GM12878 (cell line): ENCODE results near the gene PLPP1. TPM values are rescaled to one million over a fixed set of nuclear protein-coding genes. Genes with fewer than 3 reads are reported as not detected.

ENCODE experiments used
- ATAC-seq: fragments of 200-7000 bp; cut with Tn5 transposase; 3 replicates; pipeline ENCODE4 v1.9.1; 2020; ENCODE audit warnings: mild to moderate bottlenecking, moderate library complexity
- BruUV-seq: library from RNA; stranded (reverse); fragments of 400-500 nt; replicated peaks from 2 replicates; lab custom pipeline; 2021; lab: Mats Ljungman, UMichigan
- CTCF ChIA-PET: fragments of 300-600 bp; sonication (Branson Sonifier 250); formaldehyde crosslinking; extraction: SDS; loops from one replicate; lab custom pipeline; 2021; ENCODE audit warnings: inconsistent platforms; lab: Yijun Ruan, JAX
- POLR2A ChIA-PET: fragments of 350-600 bp; formaldehyde crosslinking; extraction: SDS; loops from one replicate; lab custom pipeline; 2021; ENCODE audit warnings: inconsistent platforms; lab: Charles Lee
- RAD21 ChIA-PET: fragments of 300-600 bp; sonication (Branson Sonifier 250); formaldehyde crosslinking; loops from one replicate; lab custom pipeline; 2023; ENCODE audit warnings: antibody characterized with exemption; ENCODE audit not compliant: unreplicated experiment; lab: Charles Lee
- SMC1A ChIA-PET: fragments of 300-600 bp; sonication (Branson Sonifier 250); formaldehyde crosslinking; loops from one replicate; lab custom pipeline; 2023; ENCODE audit not compliant: unreplicated experiment, uncharacterized antibody; lab: Charles Lee
- DNase-seq: peaks from one replicate; pipeline ENCODE4 v3.0.0-alpha.2; 2011; ENCODE audit warnings: low read depth, low spot score
- FAIRE-seq: peaks from 3 replicates; lab custom pipeline; 2011; peaks lifted over from hg19 to GRCh38; lab: Jason Lieb, UNC
- H2AFZ ChIP-seq: 2 replicates; pipeline ENCODE4 v1.6.0; 2011; ENCODE audit warnings: low read depth, low read length, control low read depth; ENCODE audit not compliant: control insufficient read depth
- H3K27ac ChIP-seq: 2 replicates; pipeline ENCODE4 v1.5.1; 2011; ENCODE audit warnings: control low read depth; ENCODE audit not compliant: control insufficient read depth, insufficient read depth
- H3K27me3 ChIP-seq, 2 experiments: replicated peaks in 1 of 2; 2 replicates each; pipeline versions ENCODE4 v1.6.0 to v1.6.1; 2011; ENCODE audit warnings: low read length in 1 of 2; ENCODE audit not compliant: control insufficient read depth in 2 of 2, insufficient read depth in 2 of 2
- H3K36me3 ChIP-seq, 2 experiments: 2 replicates each; pipeline ENCODE4 v1.5.1; 2011; ENCODE audit warnings: low read length in 1 of 2; ENCODE audit not compliant: control insufficient read depth in 2 of 2, insufficient read depth in 2 of 2
- H3K4me1 ChIP-seq: 2 replicates; pipeline ENCODE4 v1.6.1; 2011; ENCODE audit warnings: mild to moderate bottlenecking, low read length, moderate library complexity, mixed read lengths; ENCODE audit not compliant: control insufficient read depth, insufficient read depth
- H3K4me2 ChIP-seq: 2 replicates; pipeline ENCODE4 v1.6.0; 2011; ENCODE audit warnings: control low read depth; ENCODE audit not compliant: control insufficient read depth, insufficient read depth
- H3K4me3 ChIP-seq: fragments of 200-600 bp; sonication (generic); 2 replicates; pipeline ENCODE4 v1.5.1; 2016
- H3K79me2 ChIP-seq: 2 replicates; pipeline ENCODE4 v1.6.0; 2011; ENCODE audit warnings: low read length; ENCODE audit not compliant: control insufficient read depth, insufficient read depth
- H3K9ac ChIP-seq: 2 replicates; pipeline ENCODE4 v1.8.0; 2011; ENCODE audit warnings: low read length, control low read depth, mixed read lengths; ENCODE audit not compliant: control insufficient read depth, insufficient read depth
- H3K9me3 ChIP-seq: replicated peaks from 3 replicates; pipeline ENCODE4 v1.5.1; 2011; ENCODE audit warnings: mild to moderate bottlenecking, low read length; ENCODE audit not compliant: control insufficient read depth, insufficient read depth
- H4K20me1 ChIP-seq: 2 replicates; pipeline ENCODE4 v1.6.0; 2011; ENCODE audit not compliant: control insufficient read depth, insufficient read depth
- BHLHE40 ChIP-seq, 2 experiments: fragments of 450-650 bp in 1 of 2; IDR thresholded peaks; 2 replicates each; pipeline ENCODE4 v1.6.1; 2011 to 2017; ENCODE audit warnings: low read depth in 2 of 2, borderline replicate concordance in 1 of 2, improper control_type of control experiment in 1 of 2, low read length in 1 of 2, mild to moderate bottlenecking in 1 of 2
- NR2C1 ChIP-seq: fragments of 450-650 bp; IDR thresholded peaks from 2 replicates; pipeline ENCODE4 v1.6.1; 2017; ENCODE audit warnings: antibody characterized with exemption, mild to moderate bottlenecking, moderate library complexity
- PML ChIP-seq: IDR thresholded peaks from 2 replicates; pipeline ENCODE4 v1.6.1; 2012; ENCODE audit warnings: low read length, inconsistent platforms
- RCOR1 ChIP-seq: conservative IDR thresholded peaks from 2 replicates; pipeline ENCODE4 v1.6.1; 2012; ENCODE audit warnings: low read depth, low read length, improper control_type of control experiment
- SMC3 ChIP-seq: IDR thresholded peaks from 2 replicates; pipeline ENCODE4 v1.6.1; 2011; ENCODE audit warnings: low read length, improper control_type of control experiment, borderline replicate concordance
- TARDBP ChIP-seq: IDR thresholded peaks from 2 replicates; pipeline ENCODE4 v1.6.1; 2016; ENCODE audit warnings: borderline replicate concordance
- YY1 ChIP-seq: IDR thresholded peaks from 2 replicates; pipeline ENCODE4 v1.6.1; 2011; ENCODE audit warnings: low read depth, mild to moderate bottlenecking, low read length
- ZNF217 ChIP-seq: fragments of 450-650 bp; IDR thresholded peaks from 2 replicates; pipeline ENCODE4 v1.6.1; 2017; ENCODE audit warnings: antibody characterized with exemption, mild to moderate bottlenecking
- WGBS: methylation state at CpG from one replicate; pipeline ENCODE4 v1.1.6; 2016; ENCODE audit warnings: low lambda C conversion rate; ENCODE audit not compliant: insufficient replicate concordance, insufficient coverage; ENCODE audit errors: missing lambda C conversion rate; 5-methylcytosine and 5-hydroxymethylcytosine counted together
- in situ Hi-C: fragments of 300-500 bp; cut with MboI; formaldehyde crosslinking; loops from 9 replicates; pipeline ENCODE4 v1.14.3; 2018; ENCODE audit warnings: mixed read lengths
- intact Hi-C: fragments of 100-400 bp; cut with micrococcal nuclease; formaldehyde crosslinking; loops from one replicate; pipeline ENCODE4 v1.14.2; 2022; ENCODE audit not compliant: unreplicated experiment
- polyA plus RNA-seq, 11 experiments: library from polyadenylated mRNA; depleted of rRNA in 4 of 11; unstranded in 6 of 11; stranded (reverse) in 5 of 11; fragments of >200 nt; fragmentation: Nextera tagmentation in 4 of 11; fragmentation: Illumina TruSeq in 1 of 11; extraction: Ambion mirVana in 4 of 11; extraction: Trizol in 1 of 11; gene quantifications; 1 replicate in 1 of 11; 2 replicates in 10 of 11; pipeline versions ENCODE4 v1.2.1 to v1.2.3, GENCODE V29; 2011 to 2016; ENCODE audit warnings: inconsistent platforms in 2 of 11, missing spikeins in 2 of 11, low read depth in 1 of 11
- total RNA-seq, 4 experiments: library from RNA; depleted of rRNA in 3 of 4; stranded (reverse); fragments of >200 nt in 3 of 4; fragmentation: Illumina TruSeq in 1 of 4; extraction: Trizol in 1 of 4; gene quantifications; 2 replicates each; pipeline versions ENCODE4 v1.2.1 to v1.2.3, GENCODE V29; 2013 to 2021
- TF ChIP-seq, protein P1 (sequence below): IDR thresholded peaks from 2 replicates; pipeline ENCODE4 v1.6.1; 2011; ENCODE audit warnings: mild to moderate bottlenecking, low read depth, low read length, moderate library complexity; ENCODE audit not compliant: insufficient replicate concordance

The PLPP1 gene
- total and polyA plus RNA-seq, 10 of the 15 experiments (the other 5 are each of a cell fraction or from before 2014, with no cell fraction given): 3.0 to 11.3 (median 8.1) TPM

DNA sequence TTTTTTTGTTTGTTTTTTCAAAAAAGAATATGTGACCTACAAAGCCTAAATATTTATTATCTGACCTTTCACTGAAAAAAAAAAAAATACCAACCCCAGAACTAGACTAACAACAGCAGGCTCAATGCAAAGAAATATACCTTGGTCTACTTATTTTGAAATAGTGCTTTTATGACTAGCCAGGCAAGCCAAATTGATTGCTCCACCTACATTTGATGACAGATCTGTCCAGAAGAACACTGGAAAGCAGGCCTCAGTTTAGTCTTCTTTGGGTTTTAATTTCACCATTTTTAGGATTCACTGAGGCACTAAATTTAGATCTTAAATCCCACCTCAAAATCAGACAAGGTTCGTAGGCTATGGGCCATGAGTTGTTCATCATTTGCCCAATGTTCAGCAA lies 97.3 kb downstream of the PLPP1 start:
- H4K20me1 ChIP-seq: no peaks in the 10 kb centered on the region
- in situ Hi-C loops: no loop called here
- H3K9me3 ChIP-seq: no peaks in the 10 kb centered on the region; the same call in 1 of the 3 replicates
- no peaks in the 10 kb centered on the region for H3K4me1 ChIP-seq
- ChIA-PET SMC1A (no interaction called here), POLR2A (no interaction called here), RAD21 (no interaction called here), CTCF (interaction anchor here (0.5 kb wide), 1 partner anchor 164 kb away, joined by 3 read pairs; no protein-coding TSS in a partner anchor)
- ATAC-seq (no peak), FAIRE-seq (no peak), DNase-seq (no peak)
- H3K4me2 ChIP-seq: no peak overlapping the region
- no peak overlapping the region for H3K9ac ChIP-seq
- no peak overlapping the region for H3K4me3 ChIP-seq
- BruUV-seq: no TSS peak
- TF ChIP-seq BHLHE40 (IDR thresholded peaks at IDR 0.05; ENCODE audit: borderline replicate concordance in 1 of 2, low read depth in 2 of 2, low read length in 1 of 2) (no peak), ZNF217 (no peak)
- no peak overlapping the region for H3K27ac ChIP-seq
- H3K79me2 ChIP-seq: no peaks in the 10 kb centered on the region
- no peak overlapping the region for H2AFZ ChIP-seq
- H3K36me3 ChIP-seq: peaks cover 0 to 4% of the 10 kb centered on the region in 2 experiments; a peak in 1 of 4 replicates
- WGBS: 100% methylated on average over 1 of the region's 1 CpG
- intact Hi-C loops: no loop called here
- H3K27me3 ChIP-seq: no peaks in the 10 kb centered on the region

DNA sequence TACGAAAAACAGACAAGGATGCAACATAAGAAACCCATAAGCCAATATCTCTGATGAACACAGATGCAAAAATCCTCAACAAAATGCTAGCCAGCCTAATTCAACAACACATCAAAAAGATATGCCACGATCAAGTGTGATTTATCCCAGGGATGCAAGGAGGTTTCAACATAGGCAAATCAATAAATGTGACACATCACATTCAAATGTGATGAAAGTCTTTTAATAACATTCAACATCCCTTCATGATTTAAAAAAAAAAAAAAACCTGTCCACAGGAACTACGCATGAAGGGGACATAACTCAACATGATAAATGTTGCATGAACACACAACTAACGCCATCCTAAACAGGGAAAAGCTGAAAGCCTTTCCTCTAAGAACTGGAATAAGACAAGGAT lies 102.2 kb downstream of the PLPP1 start:
- Histone ChIP-seq H3K36me3 (peaks cover 6 to 17% of the 10 kb centered on the region in 2 experiments), H3K4me1 (no peaks in the 10 kb centered on the region), H2AFZ (no peak overlapping the region), H3K9ac (no peak overlapping the region), H3K79me2 (no peaks in the 10 kb centered on the region), H4K20me1 (no peaks in the 10 kb centered on the region), H3K9me3 (no peaks in the 10 kb centered on the region; the same call in 1 of the 3 replicates), H3K27ac (no peak overlapping the region), H3K4me2 (no peak overlapping the region), H3K27me3 (no peaks in the 10 kb centered on the region), H3K4me3 (no peak overlapping the region)
- in situ Hi-C loops (no loop called here), intact Hi-C loops (no loop called here)
- TF ChIP-seq NR2C1 (no peak), YY1 (no peak), PML (no peak), RCOR1 (no peak), SMC3 (no peak), TARDBP (no peak)
- TF ChIP-seq, protein P1, sequence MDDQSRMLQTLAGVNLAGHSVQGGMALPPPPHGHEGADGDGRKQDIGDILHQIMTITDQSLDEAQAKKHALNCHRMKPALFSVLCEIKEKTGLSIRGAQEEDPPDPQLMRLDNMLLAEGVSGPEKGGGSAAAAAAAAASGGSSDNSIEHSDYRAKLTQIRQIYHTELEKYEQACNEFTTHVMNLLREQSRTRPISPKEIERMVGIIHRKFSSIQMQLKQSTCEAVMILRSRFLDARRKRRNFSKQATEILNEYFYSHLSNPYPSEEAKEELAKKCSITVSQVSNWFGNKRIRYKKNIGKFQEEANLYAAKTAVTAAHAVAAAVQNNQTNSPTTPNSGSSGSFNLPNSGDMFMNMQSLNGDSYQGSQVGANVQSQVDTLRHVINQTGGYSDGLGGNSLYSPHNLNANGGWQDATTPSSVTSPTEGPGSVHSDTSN: no peak
- POLR2A ChIA-PET: no interaction called here
- DNase-seq (no peak), FAIRE-seq (no peak), ATAC-seq (no peak)
- 99% methylated on average over 4 of the region's 4 CpGs for WGBS
- SMC1A ChIA-PET: no interaction called here
- RAD21 ChIA-PET: no interaction called here
- BruUV-seq: no TSS peak
- CTCF ChIA-PET: no interaction called here
